HCT116 (cell line): ENCODE measurements around the gene TET2. TPM values are rescaled to one million over a fixed set of nuclear protein-coding genes. Genes with fewer than 3 reads are reported as not detected.

ENCODE experiments used
- ATAC-seq: fragments of 200-7000 bp; cut with Tn5 transposase; 2 replicates; pipeline ENCODE4 v1.9.1; 2020; ENCODE audit warnings: mild to moderate bottlenecking, moderate library complexity
- BruUV-seq: library from RNA; stranded (reverse); fragments of 400-500 nt; replicated peaks from 2 replicates; lab custom pipeline; 2021; lab: Mats Ljungman, UMichigan
- CTCF ChIA-PET: fragments of 300-600 bp; sonication (Branson Sonifier 250); formaldehyde crosslinking; loops from one replicate; lab custom pipeline; 2021; ENCODE audit warnings: antibody characterized with exemption; lab: Charles Lee
- POLR2A ChIA-PET: fragments of 300-600, 350-600 bp; sonication (Branson Sonifier 250); formaldehyde crosslinking; loops from one replicate; lab custom pipeline; 2021; ENCODE audit warnings: antibody characterized with exemption; lab: Charles Lee
- RAD21 ChIA-PET, 2 experiments: fragments of 300-600 bp; sonication (Branson Sonifier 250); formaldehyde crosslinking; loops; one replicate each; lab custom pipeline; 2023; ENCODE audit warnings: low total read pairs in 2 of 2; ENCODE audit not compliant: uncharacterized antibody in 2 of 2, unreplicated experiment in 2 of 2, low non-redundant PET in 1 of 2; lab: Charles Lee
- DNase-seq: peaks from one replicate; pipeline ENCODE4 v3.0.0-alpha.2; 2010; ENCODE audit warnings: low read depth, low spot score
- H2AFZ ChIP-seq: fragments of 200-600 bp; shearing (Covaris generic), sonication (generic); 2 replicates; pipeline ENCODE4 v1.6.1; 2017; ENCODE audit warnings: low read depth, mixed run types, mixed read lengths, antibody characterized with exemption, low read length; ENCODE audit not compliant: poor library complexity, severe bottlenecking
- H3K27ac ChIP-seq: 2 replicates; pipeline ENCODE4 v1.5.1; 2012; ENCODE audit warnings: low read depth, low read length
- H3K27me3 ChIP-seq: fragments of 200-600 bp; sonication (generic); 2 replicates; pipeline ENCODE4 v1.6.1; 2016; ENCODE audit warnings: mixed run types, low read length, mixed read lengths; ENCODE audit not compliant: insufficient read depth
- H3K36me3 ChIP-seq, 2 experiments: fragments of 200-500 bp in 1 of 2; fragments of 200-600 bp in 1 of 2; sonication (Bioruptor generic) in 1 of 2; sonication (generic) in 1 of 2; 2 replicates each; pipeline versions ENCODE4 v1.5.1 to v1.6.1; 2014 to 2016; ENCODE audit warnings: low read length in 2 of 2, inconsistent platforms in 1 of 2, mixed read lengths in 1 of 2, mixed run types in 1 of 2; ENCODE audit not compliant: insufficient read depth in 2 of 2, control insufficient read depth in 1 of 2
- H3K4me1 ChIP-seq, 2 experiments: fragments of 200-600 bp in 1 of 2; sonication (generic) in 1 of 2; 2 replicates each; pipeline versions ENCODE4 v1.5.1 to v1.6.1; 2012 to 2017; ENCODE audit warnings: low read length in 2 of 2, inconsistent platforms in 1 of 2, mild to moderate bottlenecking in 1 of 2, mixed read lengths in 1 of 2, mixed run types in 1 of 2, moderate library complexity in 1 of 2; ENCODE audit not compliant: insufficient read depth in 2 of 2, control insufficient read depth in 1 of 2
- H3K4me2 ChIP-seq: fragments of 200-600 bp; sonication (generic); 2 replicates; pipeline ENCODE4 v1.6.1; 2017; ENCODE audit warnings: mixed run types, low read length, mixed read lengths
- H3K4me3 ChIP-seq, 2 experiments: fragments of 200-600 bp in 1 of 2; sonication (generic) in 1 of 2; replicated peaks in 1 of 2; 2 replicates each; pipeline ENCODE4 v1.5.1; 2011 to 2016; ENCODE audit warnings: low read length in 2 of 2, control low read depth in 1 of 2, low read depth in 1 of 2, mild to moderate bottlenecking in 1 of 2, mixed read lengths in 1 of 2, mixed run types in 1 of 2
- H3K79me2 ChIP-seq: fragments of 200-600 bp; sonication (generic); 2 replicates; pipeline ENCODE4 v1.6.1; 2017; ENCODE audit warnings: mild to moderate bottlenecking, mixed run types, low read length, moderate library complexity, mixed read lengths; ENCODE audit not compliant: insufficient read depth
- H3K9ac ChIP-seq: fragments of 200-600 bp; sonication (generic); 2 replicates; pipeline ENCODE4 v1.6.1; 2016; ENCODE audit warnings: low read length, mixed read lengths
- H3K9me2 ChIP-seq: fragments of 200-600 bp; sonication (generic), shearing (Covaris generic); 2 replicates; pipeline ENCODE4 v1.6.1; 2017; ENCODE audit warnings: mixed run types, mild to moderate bottlenecking, moderate library complexity; ENCODE audit not compliant: insufficient read depth
- H3K9me3 ChIP-seq, 2 experiments: fragments of 200-500 bp in 1 of 2; fragments of 200-600 bp in 1 of 2; sonication (Bioruptor generic) in 1 of 2; sonication (generic) in 1 of 2; 2 replicates each; pipeline ENCODE4 v1.6.1; 2014 to 2017; ENCODE audit warnings: low read length in 2 of 2, mixed read lengths in 2 of 2, inconsistent platforms in 1 of 2, low read depth in 1 of 2, mild to moderate bottlenecking in 1 of 2, mixed run types in 1 of 2, moderate library complexity in 1 of 2; ENCODE audit not compliant: control insufficient read depth in 1 of 2, insufficient read depth in 1 of 2
- H4K20me1 ChIP-seq: fragments of 200-600 bp; sonication (generic), shearing (Covaris generic); 2 replicates; pipeline ENCODE4 v1.6.1; 2017; ENCODE audit warnings: mixed run types, mild to moderate bottlenecking, moderate library complexity; ENCODE audit not compliant: insufficient read depth
- CBX3 ChIP-seq: IDR thresholded peaks from 2 replicates; pipeline ENCODE4 v1.6.1; 2012; ENCODE audit warnings: low read depth
- EZH2 ChIP-seq: fragments of 200-600 bp; sonication (generic); IDR thresholded peaks from 2 replicates; pipeline ENCODE4 v1.6.1; 2017; ENCODE audit warnings: antibody characterized with exemption, mixed run types
- EZH2phosphoT487 ChIP-seq: fragments of 200-600 bp; IDR thresholded peaks from 2 replicates; pipeline ENCODE4 v1.6.1; 2018; ENCODE audit warnings: antibody characterized with exemption, borderline replicate concordance
- FOSL1 ChIP-seq: IDR thresholded peaks from 2 replicates; pipeline ENCODE4 v1.6.1; 2012; ENCODE audit warnings: low read depth
- JUND ChIP-seq: IDR thresholded peaks from 2 replicates; pipeline ENCODE4 v1.6.1; 2012
- POLR2A ChIP-seq: IDR thresholded peaks from 2 replicates; pipeline ENCODE4 v1.7.0; 2011; ENCODE audit warnings: borderline replicate concordance; ENCODE audit not compliant: insufficient read depth, insufficient read length; ENCODE audit errors: extremely low read depth
- POLR2AphosphoS5 ChIP-seq: IDR thresholded peaks from 2 replicates; pipeline ENCODE4 v1.6.1; 2011; ENCODE audit warnings: mild to moderate bottlenecking, low read depth, low read length, moderate library complexity
- RAD21 ChIP-seq: IDR thresholded peaks from 2 replicates; pipeline ENCODE4 v1.6.1; 2012; ENCODE audit warnings: low read depth, mild to moderate bottlenecking
- SP1 ChIP-seq: IDR thresholded peaks from 2 replicates; pipeline ENCODE4 v1.6.1; 2012; ENCODE audit warnings: low read depth
- SRF ChIP-seq: IDR thresholded peaks from 2 replicates; pipeline ENCODE4 v1.6.1; 2012; ENCODE audit warnings: low read depth
- TCF7L2 ChIP-seq: IDR thresholded peaks from 2 replicates; pipeline ENCODE4 v1.7.0; 2011; ENCODE audit warnings: borderline replicate concordance, inconsistent platforms; ENCODE audit not compliant: insufficient read depth, insufficient read length; ENCODE audit errors: extremely low read depth
- YY1 ChIP-seq: IDR thresholded peaks from 2 replicates; pipeline ENCODE4 v1.6.1; 2011; ENCODE audit warnings: low read length, low read depth, moderate library complexity, mild to moderate bottlenecking; ENCODE audit not compliant: insufficient replicate concordance; ENCODE audit errors: extremely low read depth
- intact Hi-C: fragments of 100-400 bp; cut with micrococcal nuclease; formaldehyde crosslinking; loops from 2 replicates; pipeline ENCODE4 v1.10.0; 2022
- total RNA-seq: library from RNA; stranded (reverse); gene quantifications from one replicate; pipeline ENCODE4 v1.2.1, GENCODE V29; 2021; ENCODE audit not compliant: unreplicated experiment
- TF ChIP-seq, protein P1 (sequence below): IDR thresholded peaks from 2 replicates; pipeline ENCODE4 v1.6.1; 2012; ENCODE audit warnings: low read depth
- TF ChIP-seq, protein P2 (sequence below): IDR thresholded peaks from 2 replicates; pipeline ENCODE4 v1.6.1; 2011; ENCODE audit warnings: mild to moderate bottlenecking, low read length, moderate library complexity; ENCODE audit not compliant: insufficient replicate concordance; ENCODE audit errors: extremely low read depth

TET2 gene
- total RNA-seq, 1 experiment from 2014 or later = 9.7 TPM

DNA sequence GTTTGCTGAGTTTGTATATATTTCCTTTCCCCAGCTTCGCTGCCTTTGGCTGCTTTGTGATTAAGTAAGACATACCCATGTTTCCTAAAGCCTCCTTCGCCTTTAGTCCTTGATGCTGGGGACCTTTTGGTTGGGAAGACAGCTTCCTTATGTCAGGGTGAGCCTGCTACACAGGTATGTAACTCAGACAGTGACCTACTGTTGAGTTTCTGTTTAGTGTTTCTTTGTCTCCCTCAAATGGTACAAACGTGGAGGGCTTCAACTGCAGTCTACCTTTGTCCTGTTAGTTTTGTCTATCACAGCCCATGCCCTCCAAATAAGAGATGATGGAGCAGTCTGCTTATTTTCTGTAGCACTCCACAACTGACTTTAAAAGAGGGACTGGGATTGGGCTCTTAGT is 59.5 kb downstream of the TET2 start (continued):
- TF ChIP-seq, protein P1, sequence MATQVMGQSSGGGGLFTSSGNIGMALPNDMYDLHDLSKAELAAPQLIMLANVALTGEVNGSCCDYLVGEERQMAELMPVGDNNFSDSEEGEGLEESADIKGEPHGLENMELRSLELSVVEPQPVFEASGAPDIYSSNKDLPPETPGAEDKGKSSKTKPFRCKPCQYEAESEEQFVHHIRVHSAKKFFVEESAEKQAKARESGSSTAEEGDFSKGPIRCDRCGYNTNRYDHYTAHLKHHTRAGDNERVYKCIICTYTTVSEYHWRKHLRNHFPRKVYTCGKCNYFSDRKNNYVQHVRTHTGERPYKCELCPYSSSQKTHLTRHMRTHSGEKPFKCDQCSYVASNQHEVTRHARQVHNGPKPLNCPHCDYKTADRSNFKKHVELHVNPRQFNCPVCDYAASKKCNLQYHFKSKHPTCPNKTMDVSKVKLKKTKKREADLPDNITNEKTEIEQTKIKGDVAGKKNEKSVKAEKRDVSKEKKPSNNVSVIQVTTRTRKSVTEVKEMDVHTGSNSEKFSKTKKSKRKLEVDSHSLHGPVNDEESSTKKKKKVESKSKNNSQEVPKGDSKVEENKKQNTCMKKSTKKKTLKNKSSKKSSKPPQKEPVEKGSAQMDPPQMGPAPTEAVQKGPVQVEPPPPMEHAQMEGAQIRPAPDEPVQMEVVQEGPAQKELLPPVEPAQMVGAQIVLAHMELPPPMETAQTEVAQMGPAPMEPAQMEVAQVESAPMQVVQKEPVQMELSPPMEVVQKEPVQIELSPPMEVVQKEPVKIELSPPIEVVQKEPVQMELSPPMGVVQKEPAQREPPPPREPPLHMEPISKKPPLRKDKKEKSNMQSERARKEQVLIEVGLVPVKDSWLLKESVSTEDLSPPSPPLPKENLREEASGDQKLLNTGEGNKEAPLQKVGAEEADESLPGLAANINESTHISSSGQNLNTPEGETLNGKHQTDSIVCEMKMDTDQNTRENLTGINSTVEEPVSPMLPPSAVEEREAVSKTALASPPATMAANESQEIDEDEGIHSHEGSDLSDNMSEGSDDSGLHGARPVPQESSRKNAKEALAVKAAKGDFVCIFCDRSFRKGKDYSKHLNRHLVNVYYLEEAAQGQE = no peak
- TF ChIP-seq FOSL1 (no peak), YY1 (no peak), EZH2phosphoT487 (no peak), RAD21 (no peak), CBX3 (no peak)
- TF ChIP-seq, all 23 proteins: peak for 0

DNA sequence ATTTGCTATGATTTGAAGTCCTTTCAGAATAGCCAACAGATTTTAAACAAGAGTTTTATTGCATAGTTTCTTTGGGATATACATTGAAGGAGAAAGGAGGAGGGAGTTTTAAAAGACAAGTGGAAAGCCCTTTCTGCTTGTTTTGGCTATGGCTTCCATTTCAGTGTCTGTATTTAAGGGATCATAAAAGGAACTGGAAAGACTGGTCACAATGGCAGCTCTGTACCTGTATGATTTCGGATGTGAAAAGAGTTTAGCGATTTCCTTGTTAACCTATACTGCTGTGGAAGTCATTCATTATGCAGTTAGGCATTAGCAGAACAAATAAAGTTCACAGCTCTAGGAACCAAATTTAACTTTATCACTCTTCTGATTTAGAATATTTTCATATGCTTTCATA is 60.7 kb downstream of the TET2 start:
- ChIA-PET POLR2A (no interaction called here), RAD21 (no interaction called here)
- intact Hi-C loops = no loop called here

More for the DNA sequence above, 60.7 kb downstream of the TET2 start:
- no peak for DNase-seq
- no TSS peak for BruUV-seq
- Histone ChIP-seq H3K9me2 (no peaks in the 10 kb centered on the region), H3K9me3 (no peaks in the 10 kb centered on the region), H3K4me1 (no peaks in the 10 kb centered on the region), H3K79me2 (no peaks in the 10 kb centered on the region), H3K4me3 (no peak overlapping the region), H3K27ac (no peak overlapping the region), H3K9ac (no peak overlapping the region), H3K4me2 (no peak overlapping the region), H4K20me1 (no peaks in the 10 kb centered on the region), H3K36me3 (no peaks in the 10 kb centered on the region), H3K27me3 (no peaks in the 10 kb centered on the region), H2AFZ (no peak overlapping the region)
- CTCF ChIA-PET = no interaction called here
- no peak for ATAC-seq
- no peak for TF ChIP-seq EZH2phosphoT487
- no peak for TF ChIP-seq FOSL1
- no peak for TF ChIP-seq RAD21
- TF ChIP-seq, protein P2, sequence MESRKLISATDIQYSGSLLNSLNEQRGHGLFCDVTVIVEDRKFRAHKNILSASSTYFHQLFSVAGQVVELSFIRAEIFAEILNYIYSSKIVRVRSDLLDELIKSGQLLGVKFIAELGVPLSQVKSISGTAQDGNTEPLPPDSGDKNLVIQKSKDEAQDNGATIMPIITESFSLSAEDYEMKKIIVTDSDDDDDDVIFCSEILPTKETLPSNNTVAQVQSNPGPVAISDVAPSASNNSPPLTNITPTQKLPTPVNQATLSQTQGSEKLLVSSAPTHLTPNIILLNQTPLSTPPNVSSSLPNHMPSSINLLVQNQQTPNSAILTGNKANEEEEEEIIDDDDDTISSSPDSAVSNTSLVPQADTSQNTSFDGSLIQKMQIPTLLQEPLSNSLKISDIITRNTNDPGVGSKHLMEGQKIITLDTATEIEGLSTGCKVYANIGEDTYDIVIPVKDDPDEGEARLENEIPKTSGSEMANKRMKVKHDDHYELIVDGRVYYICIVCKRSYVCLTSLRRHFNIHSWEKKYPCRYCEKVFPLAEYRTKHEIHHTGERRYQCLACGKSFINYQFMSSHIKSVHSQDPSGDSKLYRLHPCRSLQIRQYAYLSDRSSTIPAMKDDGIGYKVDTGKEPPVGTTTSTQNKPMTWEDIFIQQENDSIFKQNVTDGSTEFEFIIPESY = no peak
- TF ChIP-seq SP1 = no peak
- TF ChIP-seq POLR2AphosphoS5 = no peak
- no peak for TF ChIP-seq EZH2
- no peak for TF ChIP-seq SRF
- TF ChIP-seq TCF7L2 = no peak
- no peak for TF ChIP-seq YY1
- no peak for TF ChIP-seq POLR2A
- TF ChIP-seq JUND = no peak
